KMS-11 (cell line): ENCODE data around the gene CITED2.

Source experiments
- H2AFZ ChIP-seq: fragments of 200-600 bp; sonication (generic); 2 replicates; pipeline ENCODE4 v1.6.1; 2016; ENCODE audit warnings: antibody characterized with exemption, mixed run types, low read depth
- H3K27ac ChIP-seq: fragments of 200-600 bp; sonication (generic); 2 replicates; pipeline ENCODE4 v1.6.1; 2016; ENCODE audit warnings: mild to moderate bottlenecking, mixed run types
- H3K27me3 ChIP-seq: fragments of 200-600 bp; sonication (generic); 2 replicates; pipeline ENCODE4 v1.6.1; 2017; ENCODE audit warnings: mild to moderate bottlenecking, low read depth, mixed run types, moderate library complexity; ENCODE audit not compliant: insufficient read depth
- H3K36me3 ChIP-seq: fragments of 200-600 bp; sonication (generic); 2 replicates; pipeline ENCODE4 v1.6.1; 2017; ENCODE audit warnings: mild to moderate bottlenecking, mixed run types; ENCODE audit not compliant: insufficient read depth
- H3K4me1 ChIP-seq: fragments of 200-600 bp; sonication (generic); 2 replicates; pipeline ENCODE4 v1.6.1; 2016; ENCODE audit warnings: mild to moderate bottlenecking, low read depth, mixed run types; ENCODE audit not compliant: poor library complexity, severe bottlenecking
- H3K4me2 ChIP-seq: fragments of 200-600 bp; sonication (generic); 2 replicates; pipeline ENCODE4 v1.7.0; 2016; ENCODE audit warnings: mild to moderate bottlenecking, mixed run types
- H3K4me3 ChIP-seq: fragments of 200-600 bp; sonication (generic); IDR thresholded peaks from 2 replicates; pipeline ENCODE4 v1.6.1; 2017; ENCODE audit warnings: low read depth, low read length, mixed read lengths; ENCODE audit not compliant: insufficient read depth
- H3K79me2 ChIP-seq: fragments of 200-600 bp; sonication (generic); 2 replicates; pipeline ENCODE4 v1.6.1; 2016; ENCODE audit warnings: low read depth, mixed run types; ENCODE audit not compliant: insufficient read depth
- H3K9ac ChIP-seq: fragments of 200-600 bp; sonication (generic); 2 replicates; pipeline ENCODE4 v1.6.1; 2016; ENCODE audit warnings: mild to moderate bottlenecking, mixed run types
- H4K20me1 ChIP-seq: fragments of 200-600 bp; sonication (generic); 2 replicates; pipeline ENCODE4 v1.6.1; 2016; ENCODE audit warnings: mild to moderate bottlenecking, mixed run types; ENCODE audit not compliant: insufficient read depth
- CTCF ChIP-seq: fragments of 200-600 bp; sonication (generic); conservative IDR thresholded peaks from 2 replicates; pipeline ENCODE4 v1.6.1; 2017; ENCODE audit warnings: low read depth, mild to moderate bottlenecking, antibody characterized with exemption, low read length, moderate library complexity, mixed read lengths

CITED2 gene

GRCh38 chr6:139354189-139354588, 20.3 kb downstream of the CITED2 start:
- Histone ChIP-seq H3K4me2 (no peak overlapping the region), H3K27me3 (no peaks in the 10 kb centered on the region), H2AFZ (no peak overlapping the region), H3K4me1 (no peaks in the 10 kb centered on the region), H3K79me2 (no peaks in the 10 kb centered on the region), H3K9ac (no peak overlapping the region), H3K27ac (no peak overlapping the region), H3K36me3 (no peaks in the 10 kb centered on the region), H3K4me3 (no peak overlapping the region), H4K20me1 (no peaks in the 10 kb centered on the region)
- TF ChIP-seq CTCF: no peak

GRCh38 chr6:139349464-139350020, 24.9 kb downstream of the CITED2 start:
- Histone ChIP-seq H3K36me3 (no peaks in the 10 kb centered on the region), H3K4me1 (peaks cover 6% of the 10 kb centered on the region), H4K20me1 (no peaks in the 10 kb centered on the region), H3K9ac (no peak overlapping the region), H3K79me2 (no peaks in the 10 kb centered on the region), H2AFZ (no peak overlapping the region), H3K4me3 (no peak overlapping the region), H3K27ac (no peak overlapping the region), H3K27me3 (no peaks in the 10 kb centered on the region), H3K4me2 (no peak overlapping the region)
- no peak for TF ChIP-seq CTCF

GRCh38 chr6:139346392-139346791, 28.1 kb downstream of the CITED2 start:
- no peaks in the 10 kb centered on the region for H3K27me3 ChIP-seq
- no peak overlapping the region for H3K4me3 ChIP-seq
- no peak overlapping the region for H3K9ac ChIP-seq
- no peak for TF ChIP-seq CTCF
- H3K36me3 ChIP-seq: no peaks in the 10 kb centered on the region
- H4K20me1 ChIP-seq: no peaks in the 10 kb centered on the region
- no peak overlapping the region for H3K27ac ChIP-seq
- no peaks in the 10 kb centered on the region for H3K79me2 ChIP-seq
- peaks cover 28% of the 10 kb centered on the region for H3K4me1 ChIP-seq
- H2AFZ ChIP-seq: no peak overlapping the region
- H3K4me2 ChIP-seq: no peak overlapping the region

- Histone ChIP-seq H3K4me3 (no peak overlapping the region), H3K4me2 (peak overlapping the region; percentile 25; the same call in 1 of the 2 replicates), H3K79me2 (no peaks in the 10 kb centered on the region), H3K36me3 (no peaks in the 10 kb centered on the region), H3K4me1 (peaks cover 28% of the 10 kb centered on the region), H4K20me1 (no peaks in the 10 kb centered on the region), H3K9ac (no peak overlapping the region), H3K27ac (no peak overlapping the region), H3K27me3 (no peaks in the 10 kb centered on the region), H2AFZ (no peak overlapping the region; the same call in 1 of the 2 replicates)
- no peak for TF ChIP-seq CTCF
Measured at GRCh38 chr6:139344186-139344963, 30.1 kb downstream of the CITED2 start.
